ENCODE measurements around the gene BRI3. TPM values are rescaled to one million over a fixed set of nuclear protein-coding genes. Genes with fewer than 3 reads are reported as not detected.

BRI3 gene
- total and polyA plus RNA-seq, 9 of the 15 experiments (the other 6 are each of a cell fraction or from before 2014, with no cell fraction given): 4.3 to 57.4 (median 18.6) TPM

DNA sequence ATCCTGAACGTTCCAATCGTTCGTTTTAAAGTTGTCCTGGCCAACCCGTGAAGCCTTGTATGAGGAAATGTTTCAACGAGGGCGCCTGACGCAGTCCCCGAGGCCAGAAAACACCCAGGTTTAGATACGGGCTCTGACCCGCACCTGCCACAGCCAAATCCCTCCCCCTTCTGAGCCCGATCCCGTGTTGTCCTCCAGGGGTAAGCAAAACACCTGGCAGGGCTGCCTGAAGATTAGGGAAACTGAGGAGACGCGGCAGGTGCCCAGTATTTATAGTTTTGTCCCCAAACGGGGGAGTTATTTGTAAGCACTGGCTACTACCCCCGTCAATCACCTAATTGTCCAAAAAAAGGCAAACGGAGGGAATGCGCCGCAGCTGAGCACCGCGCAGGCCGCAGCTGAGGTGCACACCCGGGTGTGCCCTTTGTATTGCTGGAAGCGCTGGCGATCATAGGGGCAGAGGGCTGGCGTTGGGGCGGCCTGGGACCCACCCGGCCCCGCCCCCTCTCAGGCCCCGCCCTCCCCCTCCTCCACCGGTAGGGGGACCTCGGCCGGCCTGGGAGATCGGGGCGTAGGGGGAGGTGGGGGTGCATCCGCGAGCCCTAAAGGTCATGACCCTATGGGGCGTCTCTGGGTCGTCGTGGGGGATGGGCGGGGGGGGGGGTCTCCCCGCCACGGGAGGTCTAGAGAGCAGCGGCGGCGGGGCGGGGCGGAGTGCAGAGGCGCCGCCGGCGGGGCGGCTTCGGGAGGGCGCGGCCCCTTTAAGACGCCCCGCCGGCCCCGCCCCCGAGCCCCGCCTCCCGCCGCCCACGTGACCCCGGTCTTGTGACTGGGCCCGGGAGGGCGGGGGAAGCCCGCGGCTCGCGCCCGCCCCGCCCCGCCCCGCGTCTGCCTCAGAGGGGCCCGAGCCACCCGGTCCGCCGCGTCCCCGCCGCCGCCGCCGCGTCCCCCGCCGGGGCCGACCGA lies at the start of gene BRI3 (continued):
- TF ChIP-seq, protein P1, sequence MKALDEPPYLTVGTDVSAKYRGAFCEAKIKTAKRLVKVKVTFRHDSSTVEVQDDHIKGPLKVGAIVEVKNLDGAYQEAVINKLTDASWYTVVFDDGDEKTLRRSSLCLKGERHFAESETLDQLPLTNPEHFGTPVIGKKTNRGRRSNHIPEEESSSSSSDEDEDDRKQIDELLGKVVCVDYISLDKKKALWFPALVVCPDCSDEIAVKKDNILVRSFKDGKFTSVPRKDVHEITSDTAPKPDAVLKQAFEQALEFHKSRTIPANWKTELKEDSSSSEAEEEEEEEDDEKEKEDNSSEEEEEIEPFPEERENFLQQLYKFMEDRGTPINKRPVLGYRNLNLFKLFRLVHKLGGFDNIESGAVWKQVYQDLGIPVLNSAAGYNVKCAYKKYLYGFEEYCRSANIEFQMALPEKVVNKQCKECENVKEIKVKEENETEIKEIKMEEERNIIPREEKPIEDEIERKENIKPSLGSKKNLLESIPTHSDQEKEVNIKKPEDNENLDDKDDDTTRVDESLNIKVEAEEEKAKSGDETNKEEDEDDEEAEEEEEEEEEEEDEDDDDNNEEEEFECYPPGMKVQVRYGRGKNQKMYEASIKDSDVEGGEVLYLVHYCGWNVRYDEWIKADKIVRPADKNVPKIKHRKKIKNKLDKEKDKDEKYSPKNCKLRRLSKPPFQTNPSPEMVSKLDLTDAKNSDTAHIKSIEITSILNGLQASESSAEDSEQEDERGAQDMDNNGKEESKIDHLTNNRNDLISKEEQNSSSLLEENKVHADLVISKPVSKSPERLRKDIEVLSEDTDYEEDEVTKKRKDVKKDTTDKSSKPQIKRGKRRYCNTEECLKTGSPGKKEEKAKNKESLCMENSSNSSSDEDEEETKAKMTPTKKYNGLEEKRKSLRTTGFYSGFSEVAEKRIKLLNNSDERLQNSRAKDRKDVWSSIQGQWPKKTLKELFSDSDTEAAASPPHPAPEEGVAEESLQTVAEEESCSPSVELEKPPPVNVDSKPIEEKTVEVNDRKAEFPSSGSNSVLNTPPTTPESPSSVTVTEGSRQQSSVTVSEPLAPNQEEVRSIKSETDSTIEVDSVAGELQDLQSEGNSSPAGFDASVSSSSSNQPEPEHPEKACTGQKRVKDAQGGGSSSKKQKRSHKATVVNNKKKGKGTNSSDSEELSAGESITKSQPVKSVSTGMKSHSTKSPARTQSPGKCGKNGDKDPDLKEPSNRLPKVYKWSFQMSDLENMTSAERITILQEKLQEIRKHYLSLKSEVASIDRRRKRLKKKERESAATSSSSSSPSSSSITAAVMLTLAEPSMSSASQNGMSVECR (CRISPR knock-in tag; IDR thresholded peaks at IDR 0.05): no peak
- TF ChIP-seq POLR2G (IDR thresholded peaks at IDR 0.05; ENCODE audit: low read depth, low read length) (peak; percentile 58), PHF8 (IDR thresholded peaks at IDR 0.05; ENCODE audit: borderline replicate concordance, low read length) (peak; percentile 58; the same call in 1 of the 2 replicates), PREB (CRISPR knock-in tag; IDR thresholded peaks at IDR 0.05) (no peak), MEF2A (IDR thresholded peaks at IDR 0.05; ENCODE audit: control insufficient read depth, low read depth, low read length) (no peak), FOXM1 (IDR thresholded peaks at IDR 0.05; ENCODE audit: low read depth) (no peak), FOXM1 (CRISPR knock-in tag; IDR thresholded peaks at IDR 0.05; ENCODE audit: low read depth) (no peak), VEZF1 (CRISPR knock-in tag; IDR thresholded peaks at IDR 0.05) (peak; percentile 93), ARID1B (IDR thresholded peaks at IDR 0.05) (no peak), ZNF740 (CRISPR knock-in tag; IDR thresholded peaks at IDR 0.05) (peak; percentile 73; the same call in 1 of the 2 replicates), ZNF740 (tag; IDR thresholded peaks at IDR 0.05) (peak in 1 of 2 experiments; percentile 84; a peak in 2 of 4 replicates), E2F1 (CRISPR knock-in tag; IDR thresholded peaks at IDR 0.05) (no peak), ELF4 (CRISPR knock-in tag; IDR thresholded peaks at IDR 0.05) (no peak)
- TF ChIP-seq, protein P2, sequence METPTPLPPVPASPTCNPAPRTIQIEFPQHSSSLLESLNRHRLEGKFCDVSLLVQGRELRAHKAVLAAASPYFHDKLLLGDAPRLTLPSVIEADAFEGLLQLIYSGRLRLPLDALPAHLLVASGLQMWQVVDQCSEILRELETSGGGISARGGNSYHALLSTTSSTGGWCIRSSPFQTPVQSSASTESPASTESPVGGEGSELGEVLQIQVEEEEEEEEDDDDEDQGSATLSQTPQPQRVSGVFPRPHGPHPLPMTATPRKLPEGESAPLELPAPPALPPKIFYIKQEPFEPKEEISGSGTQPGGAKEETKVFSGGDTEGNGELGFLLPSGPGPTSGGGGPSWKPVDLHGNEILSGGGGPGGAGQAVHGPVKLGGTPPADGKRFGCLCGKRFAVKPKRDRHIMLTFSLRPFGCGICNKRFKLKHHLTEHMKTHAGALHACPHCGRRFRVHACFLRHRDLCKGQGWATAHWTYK (CRISPR knock-in tag; IDR thresholded peaks at IDR 0.05): 0 out of 2 replicates have a peak, but pooled peaks have one; percentile 26
